GM19043 (cell line): ENCODE data around the gene WWC1.

Experiments used
- ATAC-seq: cut with Tn5 transposase; IDR thresholded peaks from one replicate; pipeline ENCODE4 v1.9.1; 2021; ENCODE audit warnings: low read depth; ENCODE audit not compliant: unreplicated experiment

WWC1 gene

GRCh38 chr5:168472329-168472728, 180.9 kb downstream of the WWC1 start:
- no peak for ATAC-seq

GRCh38 chr5:168474319-168474718, 182.9 kb downstream of the WWC1 start:
- no peak for ATAC-seq

GRCh38 chr5:168477060-168477459, 185.6 kb downstream of the WWC1 start:
- ATAC-seq: no peak

GRCh38 chr5:168479166-168479565, 187.7 kb downstream of the WWC1 start:
- no peak for ATAC-seq

- ATAC-seq: no peak
Observed at GRCh38 chr5:168480601-168481000, 189.2 kb downstream of the WWC1 start.

- ATAC-seq: peak; percentile 85
Observed at GRCh38 chr5:168481330-168481788, 189.9 kb downstream of the WWC1 start.

- no peak for ATAC-seq
Observed at GRCh38 chr5:168482361-168482760, 190.9 kb downstream of the WWC1 start.

GRCh38 chr5:168486136-168486879, 194.9 kb downstream of the WWC1 start, which contains the start of gene RARS1:
TSS of gene RARS1 (plus strand) at chr5:168486471. CDS start at chr5:168486499, 28 bp downstream.
- peak; percentile 90 for ATAC-seq

GRCh38 chr5:168489059-168489458, 197.6 kb downstream of the WWC1 start:
- ATAC-seq: no peak

GRCh38 chr5:168494057-168494555, 202.7 kb downstream of the WWC1 start:
- no peak for ATAC-seq

- ATAC-seq: no peak
Observed at GRCh38 chr5:168502563-168503237, 211.3 kb downstream of the WWC1 start.

GRCh38 chr5:168513861-168514428, 222.5 kb downstream of the WWC1 start:
- ATAC-seq: no peak
